B cell (primary cell): Measurements from ENCODE around the gene GKN1.

Experiments
- CTCF ChIP-seq: fragments of 200-600 bp; IDR thresholded peaks from one replicate; pipeline ENCODE4 v1.8.0; 2022; ENCODE audit warnings: antibody characterized with exemption, mild to moderate bottlenecking
- EZH2 ChIP-seq: IDR thresholded peaks from 2 replicates; pipeline ENCODE4 v1.6.1; 2012; ENCODE audit warnings: borderline replicate concordance, low read depth, mild to moderate bottlenecking, moderate library complexity, low read length; ENCODE audit not compliant: insufficient read depth, poor library complexity, severe bottlenecking

- TF ChIP-seq CTCF (peak; percentile 91), EZH2 (no peak)
Observed at GRCh38 chr2:68943581-68944568, 30.6 kb upstream of the GKN1 start.
